Activated B cell treated with CpG ODN at 0.5 μM for 24 hours (primary cell): ENCODE results near the gene OR8D1. TPM values are rescaled to one million over a fixed set of nuclear protein-coding genes. Genes with fewer than 3 reads are reported as not detected.
"Not testable (repeated sequence)": the region's sequence is repeated elsewhere in the genome, so short reads cannot be mapped to it uniquely, and the experiment has no call there.

Experiments
- ATAC-seq: fragments of 200-7000 bp; cut with Tn5 transposase; one replicate; pipeline ENCODE4 v1.10.0; 2021; ENCODE audit warnings: low read depth, mild to moderate bottlenecking, moderate library complexity
- CTCF ChIA-PET: fragments of 350-600 bp; sonication (Branson Sonifier 250); formaldehyde crosslinking; loops from one replicate; lab custom pipeline; 2021; ENCODE audit warnings: antibody characterized with exemption; lab: Charles Lee
- POLR2A ChIA-PET: fragments of 350-600 bp; sonication (Branson Sonifier 250); formaldehyde crosslinking; loops from one replicate; lab custom pipeline; 2021; ENCODE audit warnings: antibody characterized with exemption; lab: Charles Lee
- DNase-seq: peaks from one replicate; pipeline ENCODE4 v3.0.0; 2022
- H3K27ac Mint-ChIP-seq: one replicate; pipeline ENCODE4 v1.8.0; 2020; ENCODE audit warnings: mixed read lengths
- H3K27me3 Mint-ChIP-seq: one replicate; pipeline ENCODE4 v1.8.0; 2021; ENCODE audit warnings: mixed read lengths
- H3K36me3 Mint-ChIP-seq: one replicate; pipeline ENCODE4 v1.8.0; 2021; ENCODE audit warnings: low read depth, mixed read lengths
- H3K4me1 Mint-ChIP-seq: one replicate; pipeline ENCODE4 v1.8.0; 2021; ENCODE audit warnings: mixed read lengths
- H3K4me3 Mint-ChIP-seq: one replicate; pipeline ENCODE4 v1.8.0; 2020; ENCODE audit warnings: mild to moderate bottlenecking, mixed read lengths
- H3K9me3 Mint-ChIP-seq: one replicate; pipeline ENCODE4 v1.8.0; 2020; ENCODE audit warnings: mixed read lengths
- CTCF ChIP-seq: fragments of 200-600 bp; IDR thresholded peaks from one replicate; pipeline ENCODE4 v1.8.0; 2022; ENCODE audit warnings: antibody characterized with exemption, mild to moderate bottlenecking
- intact Hi-C: fragments of 100-400 bp; cut with micrococcal nuclease; formaldehyde crosslinking; loops from one replicate; pipeline ENCODE4 v1.15.1; 2024
- total RNA-seq: library from RNA; stranded (reverse); gene quantifications from 2 replicates; pipeline ENCODE4 v1.2.3, GENCODE V29; 2022

OR8D1 gene
- total RNA-seq, 1 donor from 2014 or later, result not detected

- DNase-seq (no peak), ATAC-seq (no peak)
- Mint-ChIP-seq H3K36me3 (no peaks in the 10 kb centered on the region), H3K9me3 (peaks cover 6% of the 10 kb centered on the region), H3K27me3 (peaks cover 3% of the 10 kb centered on the region), H3K4me3 (no peak overlapping the region), H3K4me1 (no peaks in the 10 kb centered on the region), H3K27ac (no peak overlapping the region)
- POLR2A ChIA-PET, result no interaction called here
- CTCF ChIA-PET, result no interaction called here
- intact Hi-C loops, result no loop called here
- no peak for TF ChIP-seq CTCF
Measured at GRCh38 chr11:124277207-124277606, 36.5 kb downstream of the OR8D1 start.

- DNase-seq, result no peak
Measured at GRCh38 chr11:124276081-124276480, 37.7 kb downstream of the OR8D1 start.

GRCh38 chr11:124274000-124274399 lies 39.7 kb downstream of the OR8D1 start:
- Mint-ChIP-seq H3K4me3 (no peak overlapping the region), H3K27ac (no peak overlapping the region), H3K4me1 (no peaks in the 10 kb centered on the region), H3K9me3 (no peaks in the 10 kb centered on the region), H3K36me3 (no peaks in the 10 kb centered on the region), H3K27me3 (peaks cover 5% of the 10 kb centered on the region)
- CTCF ChIA-PET, result no interaction called here
- POLR2A ChIA-PET, result no interaction called here
- ATAC-seq (no peak), DNase-seq (no peak)
- TF ChIP-seq CTCF, result no peak
- intact Hi-C loops, result no loop called here

More at GRCh38 chr11:124276081-124276480, 37.7 kb downstream of the OR8D1 start:
- no peak for TF ChIP-seq CTCF
- Mint-ChIP-seq H3K4me1 (no peaks in the 10 kb centered on the region), H3K9me3 (peaks cover 1% of the 10 kb centered on the region), H3K4me3 (no peak overlapping the region), H3K27ac (no peak overlapping the region), H3K27me3 (peaks cover 3% of the 10 kb centered on the region), H3K36me3 (no peaks in the 10 kb centered on the region)
- POLR2A ChIA-PET, result no interaction called here
- CTCF ChIA-PET, result no interaction called here
- ATAC-seq, result no peak
- intact Hi-C loops, result no loop called here

- H3K4me3 Mint-ChIP-seq, CTCF ChIA-PET, H3K4me1 Mint-ChIP-seq, H3K36me3 Mint-ChIP-seq, H3K9me3 Mint-ChIP-seq, ATAC-seq, DNase-seq, H3K27ac Mint-ChIP-seq, intact Hi-C loops, POLR2A ChIA-PET, H3K27me3 Mint-ChIP-seq: not testable (repeated sequence)
Measured at GRCh38 chr11:124270886-124271285, 42.9 kb downstream of the OR8D1 start.

GRCh38 chr11:124265041-124265440 lies 48.7 kb downstream of the OR8D1 start:
- CTCF ChIA-PET, DNase-seq, POLR2A ChIA-PET: not testable (repeated sequence)

GRCh38 chr11:124256076-124256475 lies 57.7 kb downstream of the OR8D1 start, which contains the start of gene OR8G5:
TSS of gene OR8G5 (plus strand) at chr11:124256376. CDS start at chr11:124264932, 8,556 bp downstream.
- POLR2A ChIA-PET, result no interaction called here
- intact Hi-C loops, result no loop called here

More at GRCh38 chr11:124265041-124265440, 48.7 kb downstream of the OR8D1 start:
- H3K27me3 Mint-ChIP-seq, intact Hi-C loops, H3K27ac Mint-ChIP-seq, H3K36me3 Mint-ChIP-seq, H3K9me3 Mint-ChIP-seq, H3K4me3 Mint-ChIP-seq, ATAC-seq, H3K4me1 Mint-ChIP-seq: not testable (repeated sequence)

More at GRCh38 chr11:124256076-124256475, 57.7 kb downstream of the OR8D1 start, which contains the start of gene OR8G5:
- H3K27ac Mint-ChIP-seq, result no peak within 1 kb of the TSS
- no peaks in the 10 kb centered on the region for H3K27me3 Mint-ChIP-seq
- CTCF ChIA-PET, result no interaction called here
- H3K4me1 Mint-ChIP-seq, result no peaks in the 10 kb centered on the region
- no peak for TF ChIP-seq CTCF
- no peaks in the 10 kb centered on the region for H3K9me3 Mint-ChIP-seq
- H3K36me3 Mint-ChIP-seq, result no peaks in the 10 kb centered on the region
- ATAC-seq, result no peak
- DNase-seq, result no peak
- no peak within 1 kb of the TSS for H3K4me3 Mint-ChIP-seq

Other genes with a start within 250 kb of the OR8D1 start
- 1.5 and 2.1 TPM in 2 replicates for gene VWA5A, start 198.5 kb downstream of the OR8D1 start, total RNA-seq
- not detected in 2 replicates for gene OR10D3, start 130.6 kb downstream of the OR8D1 start, total RNA-seq
- gene OR8G1, start 72.9 kb downstream of the OR8D1 start, total RNA-seq, result not detected in 2 replicates
- gene OR8G5, start 57.6 kb downstream of the OR8D1 start, total RNA-seq, result not detected in 2 replicates
- gene OR8D2, start 6.2 kb upstream of the OR8D1 start, total RNA-seq, result not detected in 2 replicates
- gene OR8B2, start 70.5 kb upstream of the OR8D1 start, total RNA-seq, result not detected in 2 replicates
- not detected in 2 replicates for gene OR8B3, start 85.1 kb upstream of the OR8D1 start, total RNA-seq
- gene OR8B4, start 110.9 kb upstream of the OR8D1 start, total RNA-seq, result not detected in 2 replicates
- not detected in 2 replicates for gene OR8B8, start 131.7 kb upstream of the OR8D1 start, total RNA-seq
- not detected in 2 replicates for gene OR8B12, start 229.7 kb upstream of the OR8D1 start, total RNA-seq